ENCODE measurements around the gene SLC10A7.

The SLC10A7 gene

GRCh38 chr4:146333187-146333894 is 188.4 kb downstream of the SLC10A7 start:
- H3K4me3 ChIP-seq (ENCODE audit: low read depth, low read length) = peak overlapping the region; percentile 33
- DNase-seq (ENCODE audit: low read depth) = peak; percentile 30

GRCh38 chr4:146330392-146330791 is 191.3 kb downstream of the SLC10A7 start:
- no peak for DNase-seq (ENCODE audit: low read depth)
- TF ChIP-seq CTCF (IDR thresholded peaks at IDR 0.05; ENCODE audit: low read depth, low read length, missing control alignments) = no peak
- H3K4me3 ChIP-seq (ENCODE audit: low read depth, low read length) = no peak overlapping the region

More at GRCh38 chr4:146333187-146333894, 188.4 kb downstream of the SLC10A7 start:
- no peak for TF ChIP-seq CTCF (IDR thresholded peaks at IDR 0.05; ENCODE audit: low read depth, low read length, missing control alignments)

GRCh38 chr4:146329050-146329716 is 192.6 kb downstream of the SLC10A7 start:
- DNase-seq (ENCODE audit: low read depth) = no peak
- no peak overlapping the region for H3K4me3 ChIP-seq (ENCODE audit: low read depth, low read length)
- no peak for TF ChIP-seq CTCF (IDR thresholded peaks at IDR 0.05; ENCODE audit: low read depth, low read length, missing control alignments)

- H3K4me3 ChIP-seq (ENCODE audit: low read depth, low read length) = no peak overlapping the region
- TF ChIP-seq CTCF (IDR thresholded peaks at IDR 0.05; ENCODE audit: low read depth, low read length, missing control alignments) = no peak
- no peak for DNase-seq (ENCODE audit: low read depth)
These were observed 193.7 kb downstream of the SLC10A7 start for GRCh38 chr4:146327859-146328650.

GRCh38 chr4:146318894-146319293 is 202.8 kb downstream of the SLC10A7 start:
- H3K4me3 ChIP-seq (ENCODE audit: low read depth, low read length) = no peak overlapping the region
- no peak for TF ChIP-seq CTCF (IDR thresholded peaks at IDR 0.05; ENCODE audit: low read depth, low read length, missing control alignments)
- DNase-seq (ENCODE audit: low read depth) = no peak

- no peak for DNase-seq (ENCODE audit: low read depth)
- TF ChIP-seq CTCF (IDR thresholded peaks at IDR 0.05; ENCODE audit: low read depth, low read length, missing control alignments) = no peak
- H3K4me3 ChIP-seq (ENCODE audit: low read depth, low read length) = no peak overlapping the region
These were observed 204.0 kb downstream of the SLC10A7 start for GRCh38 chr4:146317783-146318182.
